ENCODE results near the gene MT1B.

- no peak for TF ChIP-seq CTCF (IDR thresholded peaks at IDR 0.05; ENCODE audit: low read depth, low read length, missing input control)
- TF ChIP-seq, protein P1, sequence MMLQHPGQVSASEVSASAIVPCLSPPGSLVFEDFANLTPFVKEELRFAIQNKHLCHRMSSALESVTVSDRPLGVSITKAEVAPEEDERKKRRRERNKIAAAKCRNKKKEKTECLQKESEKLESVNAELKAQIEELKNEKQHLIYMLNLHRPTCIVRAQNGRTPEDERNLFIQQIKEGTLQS (IDR thresholded peaks at IDR 0.05): no peak
- TF ChIP-seq TAF1 (conservative IDR thresholded peaks at IDR 0.05): no peak
- no peak for TF ChIP-seq GABPA (IDR thresholded peaks at IDR 0.05 in 1 of 2, conservative IDR thresholded peaks at IDR 0.05 in 1 of 2)
- no peak for TF ChIP-seq RXRA (IDR thresholded peaks at IDR 0.05)
- no peak for TF ChIP-seq JUND (IDR thresholded peaks at IDR 0.05)
- TF ChIP-seq RAD21 (IDR thresholded peaks at IDR 0.05): no peak
- TF ChIP-seq YY1 (IDR thresholded peaks at IDR 0.05): no peak
- TF ChIP-seq, protein P2, sequence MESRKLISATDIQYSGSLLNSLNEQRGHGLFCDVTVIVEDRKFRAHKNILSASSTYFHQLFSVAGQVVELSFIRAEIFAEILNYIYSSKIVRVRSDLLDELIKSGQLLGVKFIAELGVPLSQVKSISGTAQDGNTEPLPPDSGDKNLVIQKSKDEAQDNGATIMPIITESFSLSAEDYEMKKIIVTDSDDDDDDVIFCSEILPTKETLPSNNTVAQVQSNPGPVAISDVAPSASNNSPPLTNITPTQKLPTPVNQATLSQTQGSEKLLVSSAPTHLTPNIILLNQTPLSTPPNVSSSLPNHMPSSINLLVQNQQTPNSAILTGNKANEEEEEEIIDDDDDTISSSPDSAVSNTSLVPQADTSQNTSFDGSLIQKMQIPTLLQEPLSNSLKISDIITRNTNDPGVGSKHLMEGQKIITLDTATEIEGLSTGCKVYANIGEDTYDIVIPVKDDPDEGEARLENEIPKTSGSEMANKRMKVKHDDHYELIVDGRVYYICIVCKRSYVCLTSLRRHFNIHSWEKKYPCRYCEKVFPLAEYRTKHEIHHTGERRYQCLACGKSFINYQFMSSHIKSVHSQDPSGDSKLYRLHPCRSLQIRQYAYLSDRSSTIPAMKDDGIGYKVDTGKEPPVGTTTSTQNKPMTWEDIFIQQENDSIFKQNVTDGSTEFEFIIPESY (IDR thresholded peaks at IDR 0.05): no peak
- TF ChIP-seq, protein P3, sequence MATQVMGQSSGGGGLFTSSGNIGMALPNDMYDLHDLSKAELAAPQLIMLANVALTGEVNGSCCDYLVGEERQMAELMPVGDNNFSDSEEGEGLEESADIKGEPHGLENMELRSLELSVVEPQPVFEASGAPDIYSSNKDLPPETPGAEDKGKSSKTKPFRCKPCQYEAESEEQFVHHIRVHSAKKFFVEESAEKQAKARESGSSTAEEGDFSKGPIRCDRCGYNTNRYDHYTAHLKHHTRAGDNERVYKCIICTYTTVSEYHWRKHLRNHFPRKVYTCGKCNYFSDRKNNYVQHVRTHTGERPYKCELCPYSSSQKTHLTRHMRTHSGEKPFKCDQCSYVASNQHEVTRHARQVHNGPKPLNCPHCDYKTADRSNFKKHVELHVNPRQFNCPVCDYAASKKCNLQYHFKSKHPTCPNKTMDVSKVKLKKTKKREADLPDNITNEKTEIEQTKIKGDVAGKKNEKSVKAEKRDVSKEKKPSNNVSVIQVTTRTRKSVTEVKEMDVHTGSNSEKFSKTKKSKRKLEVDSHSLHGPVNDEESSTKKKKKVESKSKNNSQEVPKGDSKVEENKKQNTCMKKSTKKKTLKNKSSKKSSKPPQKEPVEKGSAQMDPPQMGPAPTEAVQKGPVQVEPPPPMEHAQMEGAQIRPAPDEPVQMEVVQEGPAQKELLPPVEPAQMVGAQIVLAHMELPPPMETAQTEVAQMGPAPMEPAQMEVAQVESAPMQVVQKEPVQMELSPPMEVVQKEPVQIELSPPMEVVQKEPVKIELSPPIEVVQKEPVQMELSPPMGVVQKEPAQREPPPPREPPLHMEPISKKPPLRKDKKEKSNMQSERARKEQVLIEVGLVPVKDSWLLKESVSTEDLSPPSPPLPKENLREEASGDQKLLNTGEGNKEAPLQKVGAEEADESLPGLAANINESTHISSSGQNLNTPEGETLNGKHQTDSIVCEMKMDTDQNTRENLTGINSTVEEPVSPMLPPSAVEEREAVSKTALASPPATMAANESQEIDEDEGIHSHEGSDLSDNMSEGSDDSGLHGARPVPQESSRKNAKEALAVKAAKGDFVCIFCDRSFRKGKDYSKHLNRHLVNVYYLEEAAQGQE (IDR thresholded peaks at IDR 0.05): no peak
- TF ChIP-seq FOXA1 (IDR thresholded peaks at IDR 0.05): no peak
Measured at GRCh38 chr16:56630134-56630533, 21.6 kb upstream of the MT1B start.

Measured in liver (tissue), 3 donors.